ENCODE measurements around the gene DAPK2.

DAPK2 gene

GRCh38 chr15:63917588-63918316 is 128.5 kb downstream of the DAPK2 start:
- TF ChIP-seq ZBTB7A (IDR thresholded peaks at IDR 0.05; ENCODE audit: low read depth) (no peak), RAD21 (IDR thresholded peaks at IDR 0.05; ENCODE audit: low read depth) (no peak), EGR1 (IDR thresholded peaks at IDR 0.05) (no peak), NFIC (IDR thresholded peaks at IDR 0.05) (no peak), FOXM1 (IDR thresholded peaks at IDR 0.05; ENCODE audit: borderline replicate concordance, low read depth) (no peak), EP300 (IDR thresholded peaks at IDR 0.05; ENCODE audit: borderline replicate concordance) (no peak), TEAD4 (IDR thresholded peaks at IDR 0.05) (no peak)

- TF ChIP-seq MAX (IDR thresholded peaks at IDR 0.05) (0 out of 2 replicates have a peak, but pooled peaks have one; percentile 20), YY1 (IDR thresholded peaks at IDR 0.05; ENCODE audit: low read depth) (no peak)
These were observed 130.2 kb downstream of the DAPK2 start for GRCh38 chr15:63915873-63916771.

- TF ChIP-seq CEBPB (IDR thresholded peaks at IDR 0.05): 0 out of 2 replicates have a peak, but pooled peaks have one; percentile 21
- TF ChIP-seq EP300 (IDR thresholded peaks at IDR 0.05; ENCODE audit: borderline replicate concordance): no peak
These were observed 130.9 kb downstream of the DAPK2 start for GRCh38 chr15:63915209-63915872.

GRCh38 chr15:63913786-63914315 is 132.4 kb downstream of the DAPK2 start:
- no peak for TF ChIP-seq NFIC (IDR thresholded peaks at IDR 0.05)
- TF ChIP-seq YY1 (IDR thresholded peaks at IDR 0.05; ENCODE audit: low read depth): no peak
- TF ChIP-seq TCF12 (IDR thresholded peaks at IDR 0.05; ENCODE audit: low read depth): no peak
- TF ChIP-seq FOXM1 (IDR thresholded peaks at IDR 0.05; ENCODE audit: borderline replicate concordance, low read depth): no peak
- TF ChIP-seq ZBTB7A (IDR thresholded peaks at IDR 0.05; ENCODE audit: low read depth): no peak
- TF ChIP-seq CREB1 (IDR thresholded peaks at IDR 0.05; ENCODE audit: low read depth): no peak
- no peak for TF ChIP-seq TAF1 (IDR thresholded peaks at IDR 0.05; ENCODE audit: low read depth)
- no peak for TF ChIP-seq EGR1 (IDR thresholded peaks at IDR 0.05)
- no peak for TF ChIP-seq USF1 (IDR thresholded peaks at IDR 0.05)

GRCh38 chr15:63913336-63913735 is 132.9 kb downstream of the DAPK2 start:
- TF ChIP-seq CEBPB (IDR thresholded peaks at IDR 0.05) (no peak), TCF12 (IDR thresholded peaks at IDR 0.05; ENCODE audit: low read depth) (no peak), RAD21 (IDR thresholded peaks at IDR 0.05; ENCODE audit: low read depth) (no peak), FOXM1 (IDR thresholded peaks at IDR 0.05; ENCODE audit: borderline replicate concordance, low read depth) (no peak), EGR1 (IDR thresholded peaks at IDR 0.05) (no peak), USF1 (IDR thresholded peaks at IDR 0.05) (no peak), CREB1 (IDR thresholded peaks at IDR 0.05; ENCODE audit: low read depth) (no peak), NFIC (IDR thresholded peaks at IDR 0.05) (no peak), TEAD4 (IDR thresholded peaks at IDR 0.05) (no peak), MAX (IDR thresholded peaks at IDR 0.05) (no peak)

- TF ChIP-seq NFIC (IDR thresholded peaks at IDR 0.05): no peak
These were observed 134.1 kb downstream of the DAPK2 start for GRCh38 chr15:63912061-63912615.

GRCh38 chr15:63911160-63911559 is 135.1 kb downstream of the DAPK2 start:
- TF ChIP-seq CREB1 (IDR thresholded peaks at IDR 0.05; ENCODE audit: low read depth): no peak

- no peak for TF ChIP-seq FOXM1 (IDR thresholded peaks at IDR 0.05; ENCODE audit: borderline replicate concordance, low read depth)
- no peak for TF ChIP-seq ZBTB7A (IDR thresholded peaks at IDR 0.05; ENCODE audit: low read depth)
- no peak for TF ChIP-seq MAX (IDR thresholded peaks at IDR 0.05)
- no peak for TF ChIP-seq NFIC (IDR thresholded peaks at IDR 0.05)
- TF ChIP-seq RAD21 (IDR thresholded peaks at IDR 0.05; ENCODE audit: low read depth): no peak
- no peak for TF ChIP-seq USF1 (IDR thresholded peaks at IDR 0.05)
These were observed 136.4 kb downstream of the DAPK2 start for GRCh38 chr15:63909819-63910437.

Data from Ishikawa (cell line).